ENCODE results near the gene PNLIPRP1. TPM values are rescaled to one million over a fixed set of nuclear protein-coding genes. Genes with fewer than 3 reads are reported as not detected.

The PNLIPRP1 gene
- polyA plus RNA-seq (ENCODE audit: insufficient read length in 12 of 12): not detected
- long read RNA-seq, donor 1, partial matches to known transcripts: 7 of 7 reads
- long read RNA-seq, donor 1, other reads (novel, unspliced or antisense): 0 of 7 reads
- long read RNA-seq, donor 2: 0 reads
- long read RNA-seq, donor 3: 0 reads
- long read RNA-seq, donor 4: 0 reads
- long read RNA-seq, donor 5: 0 reads
- long read RNA-seq, donor 6: 0 reads
- long read RNA-seq, donor 7: 0 reads
- long read RNA-seq, donor 8: 0 reads
- long read RNA-seq, donor 9: 0 reads
- long read RNA-seq, donor 10: 0 reads
- long read RNA-seq, donor 11: 0 reads

GRCh38 chr10:116590590-116591444, at the start of gene PNLIPRP1:
Gene PNLIPRP1, plus strand, starts transcription at chr10:116590959. Its CDS starts 171 bp downstream, at chr10:116591130.
- no peak for DNase-seq

- DNase-seq: no peak
Observed at GRCh38 chr10:116542007-116542677, 48.6 kb upstream of the PNLIPRP1 start.

GRCh38 chr10:116545122-116545521, 45.6 kb upstream of the PNLIPRP1 start:
- DNase-seq: no peak

GRCh38 chr10:116545756-116546155, 45.0 kb upstream of the PNLIPRP1 start, which contains the start of gene PNLIP:
Gene PNLIP, plus strand, starts transcription at chr10:116545931. Its CDS starts 162 bp downstream, at chr10:116546093.
- DNase-seq: no peak

GRCh38 chr10:116548301-116548700, 42.5 kb upstream of the PNLIPRP1 start:
- DNase-seq: no peak

GRCh38 chr10:116553378-116553980, 37.3 kb upstream of the PNLIPRP1 start:
- DNase-seq: no peak

GRCh38 chr10:116554628-116555027, 36.1 kb upstream of the PNLIPRP1 start:
- DNase-seq: no peak

- no peak for DNase-seq
Observed at GRCh38 chr10:116555880-116556279, 34.9 kb upstream of the PNLIPRP1 start.

GRCh38 chr10:116557305-116557880, 33.4 kb upstream of the PNLIPRP1 start:
- no peak for DNase-seq

GRCh38 chr10:116565534-116565933, 25.2 kb upstream of the PNLIPRP1 start:
- DNase-seq: no peak

GRCh38 chr10:116566932-116567331, 23.8 kb upstream of the PNLIPRP1 start:
- DNase-seq: no peak

- DNase-seq: no peak
Observed at GRCh38 chr10:116567335-116567734, 23.4 kb upstream of the PNLIPRP1 start.

GRCh38 chr10:116574797-116575196, 16.0 kb upstream of the PNLIPRP1 start:
- DNase-seq: no peak

GRCh38 chr10:116587878-116588591, 2.7 kb upstream of the PNLIPRP1 start:
- no peak for DNase-seq

- DNase-seq: no peak
Observed at GRCh38 chr10:116588995-116589394, 1.8 kb upstream of the PNLIPRP1 start.

- no peak for DNase-seq
Observed at GRCh38 chr10:116589926-116590325, 833 bp upstream of the PNLIPRP1 start.

- DNase-seq: no peak
Observed at GRCh38 chr10:116593139-116593740, 2.5 kb downstream of the PNLIPRP1 start.

GRCh38 chr10:116594525-116595035, 3.8 kb downstream of the PNLIPRP1 start:
- DNase-seq: no peak

GRCh38 chr10:116596062-116596461, 5.3 kb downstream of the PNLIPRP1 start:
- no peak for DNase-seq

GRCh38 chr10:116597543-116597942, 6.8 kb downstream of the PNLIPRP1 start:
- DNase-seq: no peak

All from muscle of arm (tissue), 14 donors.